Upper lobe of left lung (tissue), 4 donors: Measurements from ENCODE around the gene CEP192.

Experiments
- EP300 ChIP-seq, 4 donors: sonication (generic); formaldehyde crosslinking; IDR thresholded peaks; one replicate each; pipeline ENCODE4 v1.5.1; 2017; ENCODE audit warnings: antibody characterized with exemption in 4 of 4, control low read depth in 2 of 4
- POLR2A ChIP-seq, 4 donors: fragments of 450-650 bp; IDR thresholded peaks; one replicate each; pipeline ENCODE4 v1.5.1; 2016 to 2017; ENCODE audit warnings: antibody characterized with exemption in 4 of 4, mild to moderate bottlenecking in 2 of 4
- POLR2AphosphoS5 ChIP-seq, 2 donors: sonication (generic); formaldehyde crosslinking; IDR thresholded peaks; one replicate each; pipeline ENCODE4 v1.5.1; 2017; ENCODE audit warnings: antibody characterized with exemption in 2 of 2
- TF ChIP-seq, protein P1 (sequence below), 6 experiments: fragments of 450-650 bp in 4 of 6; fragments of 200-600 bp in 2 of 6; sonication (generic) in 2 of 6; IDR thresholded peaks; one replicate each; pipeline ENCODE4 v1.5.1; 2016 to 2019; ENCODE audit warnings: antibody characterized with exemption in 6 of 6

DNA sequence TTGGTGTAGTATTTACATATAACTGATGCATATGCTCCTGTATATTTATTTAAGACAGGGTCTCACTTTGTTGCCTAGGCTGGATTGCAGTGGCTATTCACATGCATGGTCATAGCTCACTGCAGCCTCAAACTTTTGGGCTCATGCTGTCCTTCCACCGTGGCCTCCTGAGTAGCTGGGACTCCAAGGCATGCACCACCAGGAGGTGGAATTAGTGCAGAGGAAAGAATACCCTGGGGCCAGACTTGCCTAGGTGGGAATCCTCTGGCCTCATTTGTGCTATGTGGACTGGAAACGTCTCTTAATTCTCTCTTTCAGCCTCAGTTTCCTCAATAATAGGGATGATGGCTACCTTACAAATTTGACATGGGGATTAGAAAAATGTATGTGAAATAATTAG is 2.3 kb downstream of the CEP192 start:
- TF ChIP-seq, protein P1, sequence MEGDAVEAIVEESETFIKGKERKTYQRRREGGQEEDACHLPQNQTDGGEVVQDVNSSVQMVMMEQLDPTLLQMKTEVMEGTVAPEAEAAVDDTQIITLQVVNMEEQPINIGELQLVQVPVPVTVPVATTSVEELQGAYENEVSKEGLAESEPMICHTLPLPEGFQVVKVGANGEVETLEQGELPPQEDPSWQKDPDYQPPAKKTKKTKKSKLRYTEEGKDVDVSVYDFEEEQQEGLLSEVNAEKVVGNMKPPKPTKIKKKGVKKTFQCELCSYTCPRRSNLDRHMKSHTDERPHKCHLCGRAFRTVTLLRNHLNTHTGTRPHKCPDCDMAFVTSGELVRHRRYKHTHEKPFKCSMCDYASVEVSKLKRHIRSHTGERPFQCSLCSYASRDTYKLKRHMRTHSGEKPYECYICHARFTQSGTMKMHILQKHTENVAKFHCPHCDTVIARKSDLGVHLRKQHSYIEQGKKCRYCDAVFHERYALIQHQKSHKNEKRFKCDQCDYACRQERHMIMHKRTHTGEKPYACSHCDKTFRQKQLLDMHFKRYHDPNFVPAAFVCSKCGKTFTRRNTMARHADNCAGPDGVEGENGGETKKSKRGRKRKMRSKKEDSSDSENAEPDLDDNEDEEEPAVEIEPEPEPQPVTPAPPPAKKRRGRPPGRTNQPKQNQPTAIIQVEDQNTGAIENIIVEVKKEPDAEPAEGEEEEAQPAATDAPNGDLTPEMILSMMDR (IDR thresholded peaks at IDR 0.05), result no peak
- TF ChIP-seq POLR2A (IDR thresholded peaks at IDR 0.05), result no peak
- no peak for TF ChIP-seq POLR2AphosphoS5 (IDR thresholded peaks at IDR 0.05)
- TF ChIP-seq EP300 (IDR thresholded peaks at IDR 0.05), result no peak
